GM19452 (cell line): Measurements from ENCODE around the gene MEN1.

Experiments used
- ATAC-seq: cut with Tn5 transposase; IDR thresholded peaks from one replicate; pipeline ENCODE4 v1.9.1; 2021; ENCODE audit not compliant: unreplicated experiment

MEN1 gene

DNA sequence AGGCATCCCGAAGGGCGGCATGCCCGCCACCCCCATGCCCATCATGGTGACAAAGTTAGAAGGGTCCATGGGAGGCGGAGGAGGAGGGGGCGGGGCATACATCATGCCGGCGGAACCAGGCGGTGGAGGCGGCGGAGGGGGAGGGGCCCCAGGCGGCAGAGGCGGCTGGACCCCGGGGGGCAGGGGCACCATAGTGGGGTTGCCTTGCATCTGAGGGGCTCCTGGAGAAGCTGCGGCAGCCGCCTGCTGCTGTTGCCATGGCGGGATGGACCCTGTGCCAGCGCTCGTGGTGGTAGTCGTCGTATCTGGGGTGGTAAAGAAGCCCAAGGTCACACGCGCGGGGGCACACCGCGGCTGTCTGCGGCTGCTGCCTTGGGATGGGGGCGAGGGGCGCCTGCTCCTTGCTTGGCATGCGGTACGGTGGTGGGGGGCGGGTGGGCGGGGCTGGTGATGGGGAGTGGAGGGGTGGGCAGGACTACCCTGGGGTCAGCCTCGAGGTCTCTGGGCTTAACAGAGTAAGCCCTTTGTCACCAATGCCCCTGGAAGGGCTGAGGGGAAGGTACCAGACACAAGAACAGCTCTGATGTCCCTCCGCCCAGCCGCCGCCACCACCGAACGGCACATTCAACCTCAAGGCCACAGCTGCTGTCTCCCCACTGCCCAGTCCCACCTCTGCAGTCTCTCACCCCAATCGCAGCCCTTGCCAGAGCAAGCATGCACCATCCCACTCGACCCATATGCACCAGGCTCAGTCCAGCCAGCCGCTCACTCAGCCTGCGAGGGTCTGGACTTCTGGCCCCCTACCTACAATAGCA is 44.3 kb downstream of the MEN1 start:
- ATAC-seq, result no peak

- ATAC-seq, result no peak
Observed at GRCh38 chr11:64765291-64765850, 45.0 kb downstream of the MEN1 start.

DNA sequence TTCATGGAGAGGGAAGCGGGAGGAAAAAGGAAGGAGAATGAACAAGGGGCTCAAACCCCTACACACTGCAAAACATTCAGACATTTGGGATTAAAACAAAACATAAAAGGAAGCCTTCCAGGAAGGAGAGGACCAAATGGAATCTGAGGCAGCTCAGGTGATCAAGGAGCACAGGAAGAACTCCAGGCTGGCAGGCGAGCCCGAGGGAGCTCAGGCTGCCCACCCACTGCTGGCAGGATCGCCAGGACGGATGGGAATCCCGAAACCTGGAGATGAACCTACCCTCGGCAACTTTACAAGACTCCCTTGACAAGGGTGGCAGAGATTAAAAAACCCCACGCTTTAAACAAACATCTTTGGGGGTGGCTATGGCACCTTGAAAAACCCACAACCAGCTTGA is 45.6 kb downstream of the MEN1 start:
- no peak for ATAC-seq

- no peak for ATAC-seq
Observed at GRCh38 chr11:64764040-64764611, 46.2 kb downstream of the MEN1 start.

DNA sequence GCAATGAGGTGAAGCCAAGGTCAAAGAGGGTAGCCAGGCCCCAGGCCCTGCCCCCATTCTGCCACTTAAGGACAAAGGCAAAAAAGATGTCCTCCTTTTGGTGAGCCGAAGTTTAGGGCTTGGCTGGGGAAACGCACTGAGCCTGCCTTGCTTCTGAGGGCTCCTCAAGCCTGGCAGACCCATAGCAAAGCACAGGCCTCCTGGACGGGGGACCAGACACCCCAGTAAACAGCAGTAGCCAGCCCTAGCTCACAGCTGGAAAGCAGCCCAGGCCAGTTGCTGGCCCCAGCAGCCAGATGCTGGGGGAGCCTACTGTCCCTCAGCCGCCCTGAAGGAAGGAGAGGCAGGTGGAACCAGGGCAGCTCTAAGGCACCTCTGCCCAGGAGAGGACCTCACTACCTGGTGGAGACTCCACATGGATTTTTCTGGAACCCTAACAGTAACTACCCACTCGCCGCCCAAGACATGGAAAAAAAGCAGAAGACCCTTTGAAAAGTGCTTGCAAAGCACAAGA is 46.8 kb downstream of the MEN1 start:
- ATAC-seq, result no peak

DNA sequence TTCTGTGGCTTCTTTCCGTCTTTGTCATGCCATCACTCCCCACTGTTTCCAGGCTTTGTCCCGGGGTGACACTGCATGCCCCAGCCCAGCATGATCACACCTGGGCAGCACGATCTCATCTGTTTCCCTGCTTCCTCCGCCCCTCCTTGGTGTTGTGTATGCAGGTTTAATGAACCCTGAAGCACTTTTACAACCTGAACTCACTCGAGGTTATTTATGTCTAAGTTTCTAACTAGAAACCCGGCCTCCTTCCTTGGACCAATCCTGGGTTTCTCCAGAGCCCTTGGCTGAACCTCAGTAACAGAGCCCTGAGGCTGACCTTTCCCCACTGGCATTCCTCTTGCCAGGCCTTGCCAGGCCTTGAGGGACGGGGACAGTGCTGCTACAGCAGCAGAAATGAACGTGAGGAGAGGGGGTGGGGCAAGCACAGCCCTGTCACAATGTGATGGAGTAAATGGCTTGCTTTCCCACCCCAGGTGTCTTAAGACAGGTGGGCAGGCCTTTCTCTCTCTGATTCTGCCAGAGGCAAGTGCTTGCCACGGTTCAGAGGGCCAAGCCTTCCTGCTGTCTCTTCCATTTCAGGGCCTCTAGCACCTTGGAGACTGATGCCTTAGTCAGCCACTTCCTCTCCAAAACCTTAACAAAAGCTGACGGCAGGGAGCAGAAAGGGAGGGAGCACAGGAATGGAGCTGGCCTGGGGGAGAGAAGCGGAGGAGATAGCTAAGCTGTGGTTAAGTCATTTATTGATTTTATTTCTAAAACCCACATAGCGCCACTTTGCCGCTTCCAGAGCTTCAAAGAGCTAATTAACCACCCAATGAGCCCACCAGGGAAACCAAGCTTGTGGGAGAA is 47.5 kb downstream of the MEN1 start:
- no peak for ATAC-seq

DNA sequence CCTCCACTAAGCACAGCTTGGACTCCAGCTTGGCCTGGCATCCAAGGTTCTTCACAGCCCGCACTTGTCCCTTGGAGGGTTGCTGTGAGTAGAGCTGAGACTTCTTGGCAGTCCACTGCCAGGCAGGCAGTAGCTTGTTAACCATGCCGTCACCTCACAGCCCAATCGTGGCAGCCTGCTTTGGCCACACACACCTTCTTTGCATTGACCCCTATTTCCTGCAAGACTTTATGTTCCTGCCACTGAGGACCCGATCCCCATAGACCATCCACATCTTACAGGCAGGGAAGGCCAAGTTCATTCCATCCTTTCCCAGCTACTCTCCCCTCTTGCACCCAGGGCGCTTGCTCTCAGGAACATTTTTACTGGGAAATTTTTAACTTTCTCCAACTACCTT is 48.1 kb downstream of the MEN1 start:
- no peak for ATAC-seq

DNA sequence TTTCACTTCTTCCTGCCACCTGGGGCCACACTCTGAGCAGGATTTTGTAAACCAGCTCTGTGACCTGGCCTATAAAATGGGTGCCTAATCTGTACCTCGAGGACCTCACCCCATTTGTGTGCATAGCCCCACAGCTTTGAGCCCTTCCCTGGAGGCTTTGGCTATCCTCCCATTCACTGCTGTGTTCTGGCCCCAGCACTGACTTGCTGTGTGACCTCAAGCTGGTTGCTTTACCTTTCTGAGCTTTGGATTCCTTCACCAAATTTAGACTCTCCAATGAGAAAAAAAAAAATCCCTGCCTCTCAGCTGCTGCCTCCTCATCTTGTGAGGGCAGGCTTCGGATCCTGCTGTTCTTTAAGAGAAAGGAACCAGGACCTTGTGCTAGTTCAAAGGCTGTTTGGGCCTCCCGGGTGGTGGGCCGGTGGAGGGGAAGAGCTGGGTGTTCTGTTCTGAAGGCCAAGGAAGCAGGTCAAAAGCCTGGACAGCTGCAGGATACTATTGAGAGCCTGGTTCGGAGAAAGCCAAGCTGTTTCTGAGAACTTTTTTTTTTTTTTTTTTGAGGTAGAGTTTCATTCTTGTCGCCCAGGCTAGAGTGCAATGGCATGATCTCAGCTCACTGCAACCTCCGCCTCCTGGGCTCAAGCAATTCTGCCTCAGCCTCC is 49.5 kb downstream of the MEN1 start:
- no peak for ATAC-seq

- ATAC-seq, result no peak
Observed at GRCh38 chr11:64759722-64760719, 50.3 kb downstream of the MEN1 start, which contains the start of gene PYGM. PYGM (minus strand) TSS chr11:64759974; CDS start chr11:64759898, 76 bp downstream.

- no peak for ATAC-seq
Observed at GRCh38 chr11:64759131-64759721, 51.1 kb downstream of the MEN1 start.

DNA sequence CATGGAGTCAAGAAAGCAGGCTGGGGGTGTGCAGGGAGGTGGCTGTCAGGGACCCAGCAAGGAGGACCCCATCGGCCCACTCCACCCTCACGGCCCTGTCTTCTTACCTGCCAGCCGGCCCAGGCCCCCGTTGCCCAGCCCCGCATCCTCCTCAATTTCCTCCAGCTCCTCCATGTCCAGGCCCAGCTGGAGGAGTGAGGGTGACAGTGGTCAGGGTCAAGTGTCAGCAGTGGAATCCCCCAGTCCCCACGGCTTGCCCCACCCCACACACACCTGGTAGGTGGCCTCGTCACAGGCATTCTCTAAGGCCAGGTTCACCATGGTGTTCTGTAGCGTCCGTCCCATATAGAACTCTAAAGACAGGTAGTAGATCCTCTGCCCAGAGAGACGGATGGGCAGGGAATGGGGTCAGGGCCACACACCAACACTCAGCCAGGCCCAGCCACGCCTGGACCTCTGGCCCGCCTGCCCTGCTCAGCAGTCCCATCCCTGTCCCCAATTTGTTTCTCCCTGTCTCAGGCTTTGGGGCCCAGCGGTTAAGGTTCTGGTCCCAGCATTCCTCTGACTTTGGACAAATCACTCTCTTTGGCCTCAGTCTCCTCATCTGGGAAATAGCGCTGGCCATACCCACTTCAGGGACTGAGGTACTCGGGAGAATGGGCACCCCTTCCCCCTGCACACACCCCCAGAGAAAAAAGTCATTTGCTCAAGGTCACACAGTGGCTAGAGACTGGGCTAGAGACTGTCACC is 51.8 kb downstream of the MEN1 start:
- no peak for ATAC-seq

DNA sequence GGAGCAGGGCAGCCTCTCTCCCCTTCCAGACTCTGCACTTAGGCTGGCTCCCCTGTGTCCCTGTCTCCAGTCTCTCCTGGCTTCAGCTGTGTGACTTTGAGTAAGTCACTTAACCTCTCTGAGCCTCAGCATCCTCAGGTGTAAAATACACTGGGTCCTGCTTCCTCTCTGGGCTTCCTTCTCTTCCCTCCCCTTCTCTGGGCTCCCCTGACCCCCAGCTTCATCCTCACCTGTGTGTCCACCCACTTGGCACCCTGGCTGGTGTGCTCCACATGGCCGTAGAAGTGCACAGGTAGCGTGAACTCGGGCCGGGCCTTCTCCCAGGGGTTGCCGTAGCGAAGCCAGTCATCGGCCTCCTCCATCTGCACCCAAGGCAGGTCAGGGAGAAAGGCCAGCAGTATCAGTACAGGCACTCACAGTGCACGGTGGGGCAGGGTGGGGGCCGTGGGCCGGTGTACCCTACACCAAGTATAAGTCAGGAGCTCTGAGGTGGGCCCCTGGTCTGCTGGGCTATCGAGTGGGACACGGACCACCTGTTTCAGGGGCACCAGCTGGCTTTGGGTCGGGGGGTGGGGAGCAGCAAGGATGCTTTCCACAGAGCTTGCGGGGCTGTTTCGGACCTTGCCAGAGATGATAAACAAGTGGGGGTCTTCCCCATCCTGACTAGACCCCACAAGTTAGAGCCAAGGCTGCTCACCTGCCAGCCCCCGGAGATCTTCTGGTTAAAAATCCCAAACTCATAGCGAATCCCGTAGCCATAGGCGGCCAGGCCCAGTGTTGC is 52.6 kb downstream of the MEN1 start:
- no peak for ATAC-seq

DNA sequence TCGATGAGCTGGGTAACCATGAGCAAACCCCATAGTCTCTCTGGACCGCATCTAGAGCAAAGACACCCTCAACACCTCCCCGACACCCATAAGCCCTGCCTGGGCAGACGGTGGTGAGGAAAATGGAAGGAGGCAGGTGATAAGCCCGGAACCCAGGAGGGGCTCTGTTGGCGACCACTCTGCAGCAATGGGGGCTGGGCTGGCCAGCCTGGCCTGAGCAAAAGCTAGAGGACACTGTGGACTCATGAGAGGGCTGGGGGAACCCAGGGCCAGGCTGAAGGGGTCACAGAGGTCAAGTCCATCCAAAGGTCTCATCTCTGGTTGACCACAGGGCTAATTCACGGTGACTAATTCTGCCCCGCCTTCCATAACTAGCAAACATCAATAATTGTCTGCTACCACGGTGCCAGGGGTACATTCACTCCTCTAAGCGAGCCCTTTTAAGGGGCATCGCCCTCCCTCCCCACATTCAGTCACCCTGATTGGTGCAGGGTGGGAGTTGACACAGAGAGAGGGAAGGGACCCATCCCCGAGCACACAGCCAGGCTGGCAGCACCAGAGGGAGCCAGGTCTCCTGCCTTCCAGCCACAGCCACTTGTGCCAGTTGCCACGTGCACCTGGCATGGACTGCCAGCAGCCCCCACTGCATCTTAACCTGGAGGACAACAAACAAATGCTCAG is 54.5 kb downstream of the MEN1 start:
- ATAC-seq, result no peak

GRCh38 chr11:64754919-64755662 is 55.3 kb downstream of the MEN1 start:
- ATAC-seq, result no peak

- ATAC-seq, result no peak
Observed at GRCh38 chr11:64754124-64754918, 56.0 kb downstream of the MEN1 start.
